GM21786 (cell line): ENCODE measurements around the gene JAG1.

Experiments used
- ATAC-seq: cut with Tn5 transposase; IDR thresholded peaks from one replicate; pipeline ENCODE4 v1.9.1; 2021; ENCODE audit not compliant: unreplicated experiment

Gene JAG1

DNA sequence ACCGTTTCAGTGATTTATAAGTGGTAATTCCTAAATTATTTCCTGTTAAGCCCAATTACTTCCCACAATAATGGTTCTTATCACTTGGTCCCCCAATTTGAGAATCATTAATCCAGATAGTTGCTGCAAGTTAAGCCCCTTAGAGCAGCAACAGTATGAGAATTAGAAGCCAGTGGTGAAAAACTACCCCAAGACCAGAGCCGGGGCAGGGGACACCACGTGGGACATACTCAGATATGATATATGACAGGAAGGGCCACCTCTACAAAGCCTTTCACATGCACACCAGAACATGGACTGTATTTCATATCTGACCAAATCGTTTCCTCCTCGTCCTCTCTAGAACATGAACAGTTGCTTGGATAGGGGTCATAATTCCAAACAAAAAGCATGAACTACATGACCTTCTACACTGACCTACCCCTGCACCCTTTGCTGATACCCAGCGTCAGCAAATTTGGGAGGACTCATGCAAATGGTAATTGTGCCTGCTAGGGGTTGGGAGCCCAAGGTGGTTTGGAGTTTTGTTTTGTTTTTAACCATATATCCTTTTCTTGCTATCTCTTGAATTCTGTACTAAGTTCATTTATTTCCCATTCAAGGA lies 3.9 kb downstream of the JAG1 start:
- ATAC-seq, result no peak

DNA sequence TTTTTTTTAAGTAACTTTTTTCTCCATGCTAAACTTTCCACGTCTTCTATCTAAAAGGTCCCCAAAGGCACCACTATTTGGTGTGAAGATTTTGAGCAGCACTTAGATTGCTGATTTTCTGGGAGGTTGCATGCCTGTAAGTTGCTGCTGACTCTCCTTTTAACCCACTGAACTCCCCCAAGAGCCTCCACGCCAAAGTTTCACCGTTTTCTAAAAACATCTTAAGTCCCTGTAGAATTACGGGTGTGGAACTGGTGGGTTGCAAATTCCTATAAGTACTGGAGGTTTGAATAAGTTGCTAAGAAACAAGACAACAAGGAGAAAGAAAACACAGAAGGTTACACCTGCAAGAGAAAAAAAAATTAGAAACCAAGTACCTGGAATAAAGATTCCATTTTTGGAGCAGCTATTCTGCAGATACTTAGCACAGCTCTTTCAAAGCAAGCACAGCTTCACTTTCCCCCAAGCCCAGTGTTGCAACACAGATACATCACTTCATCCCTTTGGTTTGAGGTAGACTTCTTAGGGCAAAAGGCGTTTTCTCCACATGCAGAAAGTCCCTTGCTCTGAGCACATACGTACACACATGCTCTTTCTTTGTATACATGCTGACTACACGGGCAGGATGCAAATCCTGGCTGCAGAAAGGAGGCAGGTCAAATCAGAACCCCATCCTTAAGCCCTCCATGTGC lies 5.0 kb downstream of the JAG1 start:
- ATAC-seq, result no peak

DNA sequence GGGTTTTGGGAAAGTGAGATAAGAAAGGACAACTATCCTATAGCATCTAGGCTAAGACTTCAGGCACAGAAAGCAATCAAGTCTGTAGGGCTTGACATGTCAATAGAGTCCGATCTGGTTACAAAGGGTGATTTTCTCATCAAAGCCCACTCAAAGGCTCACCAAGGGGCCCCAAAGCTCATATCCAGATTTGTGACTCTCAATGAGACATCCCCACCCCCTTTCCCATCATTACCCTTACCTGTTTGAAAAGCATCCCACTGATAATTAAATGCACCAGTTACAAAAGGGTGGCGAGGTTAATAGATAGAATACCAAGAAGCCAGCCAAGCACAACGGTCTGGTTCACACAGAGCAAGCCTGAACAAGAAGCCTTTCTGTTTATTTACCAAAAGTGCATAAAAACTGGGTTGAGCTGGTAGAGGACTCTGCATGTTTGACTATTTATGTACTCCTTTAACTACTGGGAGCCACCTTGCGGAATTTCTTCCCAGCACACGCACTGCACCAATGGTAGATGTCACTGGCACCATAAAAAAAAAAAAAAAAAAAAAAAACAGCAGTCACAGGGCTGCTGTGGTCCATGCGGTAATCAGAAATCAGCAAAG lies 6.1 kb downstream of the JAG1 start:
- no peak for ATAC-seq

DNA sequence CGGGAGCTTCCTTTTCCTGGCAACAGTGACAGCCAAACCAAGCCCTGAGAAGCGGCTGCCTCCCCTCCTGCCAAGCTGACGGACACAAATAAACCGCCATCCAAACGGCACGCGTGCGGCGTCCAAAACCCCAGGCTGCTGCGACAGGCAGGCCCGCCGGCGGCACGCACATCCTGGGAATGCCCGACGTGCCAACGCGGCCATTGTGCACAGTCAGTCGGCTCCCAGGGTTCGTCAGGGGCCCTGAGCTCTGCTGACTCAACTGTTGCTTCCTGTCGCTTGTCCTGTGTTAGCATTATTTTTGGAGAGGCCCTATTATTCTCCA lies 6.8 kb downstream of the JAG1 start:
- no peak for ATAC-seq

DNA sequence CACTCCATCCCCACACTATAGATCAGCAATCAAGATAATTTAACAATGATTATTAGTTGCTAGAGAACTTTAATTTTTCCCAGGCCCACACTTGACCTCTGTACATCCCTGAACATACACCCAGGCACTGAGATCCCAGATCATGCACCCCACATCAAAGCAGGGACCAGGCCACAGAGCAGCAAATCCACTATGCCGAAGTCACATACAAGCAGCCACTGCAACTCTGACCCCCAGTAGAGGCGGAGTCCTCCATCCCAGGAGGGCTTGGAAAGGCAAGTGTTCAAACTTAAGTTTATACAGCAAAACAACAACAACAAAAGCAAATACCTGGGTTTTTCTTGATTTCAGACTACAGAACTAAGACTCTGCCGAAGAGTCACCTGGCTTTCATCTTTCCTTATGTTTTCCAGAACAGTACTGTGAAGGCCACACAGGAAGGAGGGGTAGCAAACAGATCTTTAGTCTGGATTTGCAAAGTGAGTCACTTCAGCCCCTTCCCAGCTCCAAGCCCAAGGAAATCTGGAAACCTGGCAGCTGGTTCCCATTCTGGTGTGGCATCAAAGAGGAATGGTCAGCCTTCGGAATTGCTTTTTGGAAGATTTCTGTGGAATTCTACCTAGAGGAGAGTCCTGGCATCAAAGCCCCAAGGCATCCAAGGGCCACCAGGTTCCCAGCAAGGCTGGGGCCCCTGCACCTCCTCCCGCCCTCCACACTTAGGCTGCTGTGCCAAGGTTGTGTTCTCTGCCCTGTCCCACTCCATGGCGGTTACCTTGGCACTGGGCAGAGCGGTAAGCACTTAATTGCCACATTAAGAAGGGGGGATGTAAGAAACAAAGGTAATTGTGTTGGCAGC lies 7.3 kb downstream of the JAG1 start:
- no peak for ATAC-seq

DNA sequence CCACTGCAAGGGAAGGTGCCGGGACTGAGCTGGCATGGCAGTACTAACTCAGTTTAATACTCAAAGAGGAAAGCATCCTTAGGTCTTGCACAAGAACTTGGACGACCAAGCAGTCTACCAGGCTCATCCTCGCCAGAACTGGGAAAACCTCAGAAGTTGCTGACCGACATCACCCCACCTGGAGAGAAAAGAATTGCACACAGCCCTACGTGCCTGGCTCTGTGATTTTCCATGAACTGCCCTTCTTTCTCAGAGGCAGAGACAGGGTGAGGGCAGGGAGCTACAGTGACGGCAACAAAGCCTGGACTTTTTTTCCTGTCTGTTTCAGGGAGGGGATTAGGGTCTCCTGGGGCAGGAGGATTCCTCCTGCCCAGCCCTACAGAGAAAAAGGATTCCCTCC lies 8.0 kb downstream of the JAG1 start:
- no peak for ATAC-seq

DNA sequence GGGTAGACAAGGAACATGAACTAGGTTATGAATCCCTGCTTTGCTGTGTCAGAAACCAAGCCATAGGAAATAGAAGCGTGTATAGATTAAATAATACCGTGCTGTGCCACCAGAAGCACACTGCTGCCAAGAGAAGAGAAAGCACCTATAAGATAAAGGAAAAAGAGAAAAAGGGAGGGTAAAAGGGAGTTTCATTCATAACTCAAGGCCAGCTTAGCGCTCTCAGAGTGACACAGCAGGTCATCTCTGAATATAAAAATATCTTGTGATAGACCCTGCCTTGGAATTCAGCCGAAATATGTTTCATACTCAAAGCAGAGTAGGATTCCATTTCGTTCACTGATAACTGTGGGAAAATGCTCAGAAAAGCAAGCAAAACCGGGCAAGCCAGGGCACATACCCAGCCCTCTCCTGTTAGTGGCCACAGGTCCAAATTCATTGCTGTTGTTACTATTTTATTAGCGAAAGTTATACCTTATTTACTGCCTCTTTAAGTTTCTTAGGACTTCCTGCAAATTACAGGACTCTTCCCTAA lies 8.7 kb downstream of the JAG1 start:
- ATAC-seq, result no peak

DNA sequence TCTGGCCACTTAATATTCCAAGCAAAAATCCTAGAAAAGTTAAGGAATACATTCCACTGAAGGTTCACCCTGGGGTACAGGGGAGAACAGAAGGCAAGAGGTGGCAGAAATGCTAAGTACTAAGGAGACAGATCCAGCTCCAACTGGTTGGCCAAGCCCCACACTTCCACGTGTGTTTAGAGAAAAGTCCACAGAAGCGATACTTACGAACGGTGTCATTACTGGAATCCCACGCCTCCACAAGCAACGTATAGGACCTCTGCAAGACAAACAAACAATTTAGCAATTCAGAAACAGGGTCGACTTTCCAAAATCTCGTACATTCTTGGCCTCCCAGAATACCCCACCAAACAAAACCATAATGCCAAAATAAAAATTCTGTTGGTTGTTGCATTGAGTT lies 10.0 kb downstream of the JAG1 start:
- no peak for ATAC-seq

DNA sequence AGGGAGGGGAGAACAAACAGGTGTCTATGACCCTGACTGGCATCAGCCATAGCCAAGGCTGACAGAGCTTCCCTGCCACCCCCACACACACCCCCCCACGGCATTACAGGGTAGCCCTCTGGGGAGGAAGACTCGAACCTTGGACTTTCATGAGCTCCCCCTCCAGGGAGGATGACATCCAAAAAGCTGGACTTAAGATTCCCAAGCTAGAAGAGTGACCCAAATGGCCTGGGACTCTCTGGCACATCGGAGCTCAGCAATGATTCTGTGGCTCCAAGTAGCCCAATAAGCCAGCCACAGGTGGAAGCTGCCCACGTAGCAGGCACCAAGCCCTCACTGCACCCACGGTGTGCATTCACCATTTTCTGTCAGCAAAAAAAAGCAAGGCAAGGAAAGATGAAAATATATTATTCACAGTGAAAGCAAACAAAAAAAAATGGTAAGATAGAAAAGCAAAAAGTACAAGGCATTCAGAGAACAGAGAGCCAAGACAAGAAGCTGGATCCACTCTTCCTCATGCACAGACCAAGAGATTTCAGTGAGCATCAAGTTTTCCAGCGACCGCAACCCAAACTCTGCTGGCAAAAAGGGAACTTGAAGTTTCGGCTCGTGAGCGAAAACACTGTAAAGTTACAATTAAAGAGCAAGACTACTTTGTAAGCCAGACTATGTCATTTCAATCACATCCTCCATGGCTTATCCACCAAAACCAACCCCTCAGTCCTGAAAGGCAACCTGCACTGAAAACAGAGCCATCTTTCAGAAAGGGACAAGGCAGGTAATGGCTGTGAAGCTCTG lies 10.9 kb downstream of the JAG1 start:
- no peak for ATAC-seq

DNA sequence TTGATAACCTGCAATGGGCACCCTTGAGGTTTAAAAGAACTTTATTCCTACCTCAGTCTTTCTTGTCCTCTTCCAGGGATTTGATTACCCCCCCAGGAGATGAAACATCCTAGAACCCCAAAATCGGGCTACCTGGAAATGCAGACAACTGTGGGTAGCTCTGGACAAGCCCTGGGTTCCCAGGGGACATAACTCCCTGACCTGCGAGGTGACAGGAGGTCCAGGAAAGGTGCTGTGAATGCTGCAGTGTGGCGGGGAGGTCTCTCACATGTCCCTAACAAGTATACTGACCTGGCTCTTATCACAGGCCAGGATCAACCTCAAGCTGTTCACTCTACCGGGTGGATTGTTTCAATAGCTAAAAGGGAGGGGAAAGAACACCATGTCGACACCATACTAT lies 11.6 kb downstream of the JAG1 start:
- no peak for ATAC-seq

DNA sequence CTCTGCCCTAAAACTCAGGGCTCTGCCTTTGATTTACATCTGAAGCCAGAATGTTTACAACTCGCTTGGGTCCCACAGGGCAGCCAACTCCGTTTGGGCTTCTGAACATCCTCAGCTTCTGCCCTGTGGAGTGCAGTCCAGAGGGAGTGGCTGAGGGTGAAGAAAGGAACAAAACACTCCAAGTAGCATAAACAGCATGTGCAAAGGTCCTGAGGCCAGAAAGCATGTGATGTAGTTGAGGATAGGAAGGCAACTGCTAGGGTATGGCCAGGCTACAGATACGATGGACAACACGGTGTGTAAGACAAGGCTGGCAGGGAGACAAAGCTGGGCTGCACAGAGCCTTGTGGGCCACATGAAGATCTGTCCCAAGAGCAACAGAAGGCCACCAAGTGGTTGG lies 12.5 kb downstream of the JAG1 start:
- ATAC-seq, result no peak

DNA sequence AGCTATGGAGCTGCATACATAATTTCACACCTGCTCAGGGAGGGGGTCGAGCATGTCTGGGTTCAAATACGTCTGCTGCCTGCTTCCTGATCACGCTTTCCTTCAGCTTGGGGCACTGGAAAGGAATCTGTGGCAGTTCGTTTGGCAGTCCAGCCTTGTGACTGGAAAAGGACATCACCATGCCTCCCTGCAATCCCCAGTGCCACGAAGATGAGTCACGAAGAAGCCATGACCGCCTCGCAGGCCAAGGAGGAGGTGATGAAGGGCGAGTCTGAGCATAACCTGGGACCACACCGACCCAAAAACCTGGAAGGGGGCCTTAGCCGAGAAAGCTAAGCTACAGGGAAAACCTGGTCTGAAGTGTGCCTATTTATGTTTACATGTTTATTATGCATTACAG lies 13.1 kb downstream of the JAG1 start:
- ATAC-seq, result no peak

DNA sequence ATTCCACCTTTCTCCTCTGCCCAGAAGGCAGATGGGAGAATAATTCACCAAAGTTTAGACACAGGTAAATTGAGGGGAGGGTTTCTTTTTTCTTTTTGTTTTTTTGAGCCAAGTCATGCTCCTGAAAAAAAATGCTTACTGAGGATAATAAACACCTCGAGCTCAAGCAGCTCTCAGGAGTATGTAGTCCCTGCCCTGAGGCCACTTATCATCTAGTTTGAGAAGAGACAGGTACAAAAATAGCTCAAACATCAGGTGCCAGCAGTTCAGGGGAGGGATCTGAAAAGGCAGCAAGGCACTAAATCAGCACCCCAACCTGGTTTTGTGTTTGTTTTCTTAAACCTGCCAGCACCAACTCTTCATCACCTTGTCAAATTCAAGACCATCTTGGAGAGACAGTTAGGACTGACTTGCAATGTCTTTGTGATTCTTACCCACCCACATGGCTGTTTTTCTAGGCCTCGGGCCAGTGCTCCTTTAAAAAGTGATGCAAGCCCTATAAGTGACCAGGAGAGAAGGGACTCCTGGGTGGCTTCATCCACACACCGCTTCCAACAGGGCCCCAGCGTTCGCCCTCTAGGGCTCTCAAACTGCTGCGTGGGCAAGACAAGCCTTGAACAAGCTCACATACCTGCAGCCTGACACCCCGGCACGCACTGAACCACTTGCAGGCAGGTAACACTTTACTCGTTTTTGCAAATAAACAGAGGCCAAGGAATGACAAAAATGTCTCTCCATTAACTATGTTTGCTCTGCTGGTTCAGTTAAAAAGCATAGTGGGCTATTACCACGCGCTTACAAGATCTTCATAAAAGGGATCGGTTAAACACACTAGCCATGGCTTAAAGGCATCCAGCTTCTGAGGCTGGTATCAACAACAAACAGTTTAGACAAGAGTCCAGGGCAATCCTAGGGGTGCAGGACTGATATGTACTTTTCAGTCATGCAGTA lies 13.9 kb downstream of the JAG1 start:
- ATAC-seq, result no peak

DNA sequence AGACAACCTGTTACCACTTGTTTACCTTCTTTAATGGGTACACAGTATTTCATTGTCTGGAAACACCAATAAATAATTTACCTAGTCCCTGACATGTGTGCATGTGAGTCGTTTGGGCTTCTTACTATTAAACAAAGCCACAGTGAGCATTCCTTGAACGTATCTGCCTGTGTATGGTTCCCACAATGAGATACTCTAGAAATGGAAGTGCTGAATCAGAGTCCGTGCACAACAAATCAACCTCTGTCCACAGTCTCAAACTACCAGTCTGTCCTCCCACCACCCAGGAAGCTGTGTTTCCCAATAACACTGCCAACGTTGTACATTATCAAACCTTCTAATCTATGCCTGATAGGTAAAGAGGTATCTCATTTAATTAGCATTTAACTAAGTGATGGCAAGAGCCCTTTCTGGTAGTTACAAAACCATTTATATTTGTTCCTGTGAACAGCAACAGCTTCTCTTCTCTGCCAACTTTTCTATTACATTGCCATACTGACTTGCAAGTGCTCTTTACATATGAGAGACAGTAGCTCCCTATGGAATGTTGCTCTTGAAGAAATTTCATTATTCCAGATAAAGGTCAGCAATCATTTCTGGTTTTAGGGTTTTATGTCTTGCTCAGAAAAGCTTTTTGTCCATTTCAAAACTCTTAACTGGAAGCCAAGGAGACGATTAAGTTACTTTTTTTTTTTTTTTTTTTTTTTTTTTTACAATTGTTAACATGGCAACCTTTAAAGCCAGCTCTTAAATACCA lies 14.7 kb downstream of the JAG1 start:
- ATAC-seq, result no peak

DNA sequence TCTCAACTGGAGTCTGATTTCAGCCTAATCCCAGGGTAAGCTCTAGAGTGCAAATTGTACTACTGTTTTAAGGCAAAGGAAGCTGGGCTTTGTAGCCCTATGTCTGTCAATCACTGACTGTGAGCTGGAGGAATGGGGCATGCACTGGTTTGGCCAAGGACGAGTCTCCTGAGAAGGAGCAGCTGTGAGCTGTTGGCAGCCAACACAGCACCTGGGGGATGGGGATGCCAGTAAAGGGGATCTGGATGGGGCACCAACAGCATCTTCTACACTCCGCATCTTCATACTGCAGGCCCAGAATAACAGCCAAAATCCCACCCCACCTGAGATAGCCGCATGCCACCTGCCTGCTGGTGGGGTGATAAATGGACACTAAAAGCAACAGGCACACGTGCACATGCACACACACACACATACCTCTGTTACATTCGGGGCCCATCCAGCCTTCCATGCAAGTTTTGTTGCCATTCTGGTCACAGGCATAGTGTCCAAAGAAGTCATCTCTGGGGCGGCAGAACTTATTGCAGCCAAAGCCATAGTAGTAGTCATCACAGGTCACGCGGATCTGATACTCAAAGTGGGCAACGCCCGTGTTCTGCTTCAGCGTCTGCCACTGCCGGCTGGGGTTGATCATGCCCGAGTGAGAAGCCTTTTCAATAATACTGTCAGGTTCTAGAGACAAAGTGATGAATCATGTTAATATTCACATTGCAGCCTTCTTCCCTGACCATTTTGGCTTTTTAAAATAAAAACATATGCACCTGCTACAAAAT lies 15.6 kb downstream of the JAG1 start:
- no peak for ATAC-seq

DNA sequence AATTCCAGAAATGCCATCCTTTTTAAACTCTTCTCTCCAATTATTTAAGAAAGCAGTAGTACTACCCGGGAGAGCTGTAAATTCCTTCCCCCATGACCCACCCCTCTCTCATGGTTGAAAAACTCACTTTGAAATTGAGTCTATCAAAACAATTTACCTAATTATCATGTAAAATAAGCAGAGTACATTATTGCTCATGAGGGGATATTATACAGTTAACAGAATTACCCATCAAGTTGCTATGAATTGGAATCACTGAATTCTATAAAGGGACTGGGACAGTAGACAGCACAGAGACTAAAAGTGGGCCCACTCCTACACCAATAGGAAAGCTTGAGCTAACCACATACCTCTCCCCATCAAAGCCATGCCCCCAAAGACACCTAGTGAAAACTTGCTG lies 16.3 kb downstream of the JAG1 start:
- no peak for ATAC-seq

DNA sequence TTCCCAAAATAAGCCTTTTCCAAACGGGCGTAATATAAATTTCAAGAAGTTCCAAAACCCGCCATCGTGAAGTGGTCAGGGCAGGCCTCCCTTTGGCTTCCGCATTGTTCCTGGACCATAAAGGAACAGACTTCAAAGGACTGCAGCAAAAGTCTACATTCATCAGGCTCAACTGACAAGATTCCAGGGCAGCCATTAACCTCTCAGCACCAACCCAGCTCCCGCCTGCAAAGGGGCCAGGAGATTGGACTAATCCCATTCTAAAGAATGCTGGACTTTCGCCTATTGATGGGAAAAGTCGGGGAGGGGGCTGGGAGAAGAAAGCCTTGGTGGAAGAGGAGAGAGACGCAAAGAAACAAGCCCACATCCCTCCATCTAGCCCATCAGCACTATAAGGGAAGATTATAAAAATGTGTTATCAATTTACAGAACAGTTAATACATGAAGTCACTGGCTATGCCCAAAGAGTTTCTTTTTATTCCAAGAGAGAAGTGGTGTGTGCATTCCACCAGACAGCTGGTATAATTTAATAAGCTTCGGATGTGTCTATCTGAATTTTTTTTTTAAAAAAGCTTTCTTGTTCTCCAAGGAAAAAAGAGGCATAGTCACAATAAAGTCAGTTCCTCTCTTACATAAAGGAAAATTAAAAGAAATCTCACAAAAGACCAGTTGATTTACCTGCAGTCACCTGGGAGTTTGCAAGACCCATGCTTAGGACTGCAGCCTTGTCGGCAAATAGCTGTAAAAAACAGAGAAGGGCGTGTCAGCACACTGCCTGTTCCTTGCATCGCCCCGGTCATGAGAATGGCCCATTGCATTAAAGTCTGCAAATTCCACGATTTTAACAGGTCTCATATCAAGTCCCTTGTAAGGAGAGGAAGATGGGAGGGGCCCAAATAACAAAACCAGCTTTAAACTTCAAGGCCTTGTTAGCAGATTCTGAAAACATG lies 17.8 kb downstream of the JAG1 start:
- no peak for ATAC-seq
